GM23338 (cell line): ENCODE data around the gene ITFG1. TPM values are rescaled to one million over a fixed set of nuclear protein-coding genes. Genes with fewer than 3 reads are reported as not detected.

Experiments
- ATAC-seq: fragments of 200-7000 bp; cut with Tn5 transposase; 3 replicates; pipeline ENCODE4 v1.9.1; 2020
- DNase-seq: peaks from one replicate; pipeline ENCODE4 v3.0.0-alpha.2; 2015; ENCODE audit warnings: low spot score
- H2AFZ ChIP-seq: fragments of 200-600 bp; sonication (generic); 2 replicates; pipeline ENCODE4 v1.8.0; 2016; ENCODE audit warnings: antibody characterized with exemption, mild to moderate bottlenecking, moderate library complexity
- H3F3A ChIP-seq: fragments of 200-600 bp; sonication (generic); replicated peaks from 2 replicates; pipeline ENCODE4 v1.8.0; 2017; ENCODE audit warnings: antibody characterized with exemption, mixed run types, low read depth
- H3K27ac ChIP-seq: fragments of 200-600 bp; sonication (generic); 2 replicates; pipeline ENCODE4 v1.6.1; 2016; ENCODE audit warnings: low read depth
- H3K27me3 ChIP-seq: fragments of 200-600 bp; sonication (generic); 2 replicates; pipeline ENCODE4 v1.8.0; 2016; ENCODE audit warnings: mild to moderate bottlenecking, mixed run types, moderate library complexity; ENCODE audit not compliant: insufficient read depth
- H3K36me3 ChIP-seq: fragments of 200-600 bp; sonication (generic); 2 replicates; pipeline ENCODE4 v1.8.0; 2016; ENCODE audit warnings: mild to moderate bottlenecking; ENCODE audit not compliant: insufficient read depth
- H3K4me1 ChIP-seq: fragments of 200-600 bp; sonication (generic); 2 replicates; pipeline ENCODE4 v1.8.0; 2016; ENCODE audit warnings: mild to moderate bottlenecking, moderate library complexity; ENCODE audit not compliant: insufficient read depth
- H3K4me2 ChIP-seq: fragments of 200-600 bp; sonication (generic); 2 replicates; pipeline ENCODE4 v1.7.1; 2017; ENCODE audit warnings: mixed run types
- H3K4me3 ChIP-seq: fragments of 200-600 bp; sonication (generic); 2 replicates; pipeline ENCODE4 v1.6.1; 2016; ENCODE audit warnings: mixed run types
- H3K79me2 ChIP-seq: fragments of 200-600 bp; sonication (generic); replicated peaks from 2 replicates; pipeline ENCODE4 v1.8.0; 2017; ENCODE audit warnings: mild to moderate bottlenecking; ENCODE audit not compliant: insufficient read depth
- H3K9me2 ChIP-seq: fragments of 200-600 bp; sonication (generic); 2 replicates; pipeline ENCODE4 v1.8.0; 2017; ENCODE audit not compliant: insufficient read depth
- H4K20me1 ChIP-seq: fragments of 200-600 bp; sonication (generic); replicated peaks from 2 replicates; pipeline ENCODE4 v1.8.0; 2017; ENCODE audit warnings: mild to moderate bottlenecking; ENCODE audit not compliant: insufficient read depth
- H3K27ac Mint-ChIP-seq: 2 replicates; pipeline ENCODE4 v1.8.0; 2020; ENCODE audit warnings: inconsistent platforms, mild to moderate bottlenecking, moderate library complexity, mixed read lengths
- H3K27me3 Mint-ChIP-seq: 3 replicates; pipeline ENCODE4 v1.8.0; 2022; ENCODE audit warnings: low read depth, mild to moderate bottlenecking, moderate library complexity, mixed read lengths, inconsistent platforms; ENCODE audit not compliant: insufficient read depth, poor library complexity
- H3K36me3 Mint-ChIP-seq: 3 replicates; pipeline ENCODE4 v1.8.0; 2021; ENCODE audit warnings: low read depth, mild to moderate bottlenecking, inconsistent platforms, moderate library complexity, mixed read lengths
- H3K4me1 Mint-ChIP-seq: 3 replicates; pipeline ENCODE4 v1.8.0; 2020; ENCODE audit warnings: mild to moderate bottlenecking, inconsistent platforms, mixed read lengths
- H3K4me3 Mint-ChIP-seq: 3 replicates; pipeline ENCODE4 v1.8.0; 2021; ENCODE audit warnings: moderate library complexity, mild to moderate bottlenecking, inconsistent platforms, mixed read lengths
- H3K9me3 Mint-ChIP-seq: 3 replicates; pipeline ENCODE4 v1.8.0; 2020; ENCODE audit warnings: moderate library complexity, mild to moderate bottlenecking, inconsistent platforms, mixed read lengths
- CREB1 ChIP-seq: fragments of 250-450 bp; sonication (Bioruptor Pico); IDR thresholded peaks from 2 replicates; pipeline ENCODE4 v1.5.0; 2020; ENCODE audit warnings: low read depth, mild to moderate bottlenecking, moderate library complexity
- CTCF ChIP-seq, 2 experiments: fragments of 200-600 bp in 1 of 2; sonication (generic) in 1 of 2; conservative IDR thresholded peaks; 2 replicates each; pipeline versions ENCODE4 v1.5.1 to v1.6.1; 2016 to 2017; ENCODE audit warnings: antibody characterized with exemption in 2 of 2, low read depth in 2 of 2, mild to moderate bottlenecking in 2 of 2, moderate library complexity in 1 of 2
- ETS1 ChIP-seq: IDR thresholded peaks from 2 replicates; pipeline ENCODE4 v1.6.1; 2016; ENCODE audit warnings: antibody characterized with exemption
- EZH2 ChIP-seq: fragments of 200-600 bp; sonication (generic); IDR thresholded peaks from one replicate; pipeline ENCODE4 v1.8.0; 2017; ENCODE audit warnings: antibody characterized with exemption, mild to moderate bottlenecking, low read depth; ENCODE audit not compliant: unreplicated experiment
- EZH2phosphoT487 ChIP-seq: fragments of 200-600 bp; sonication (generic); IDR thresholded peaks from one replicate; pipeline ENCODE4 v1.8.1; 2018; ENCODE audit warnings: antibody characterized with exemption; ENCODE audit not compliant: unreplicated experiment
- JUNB ChIP-seq: IDR thresholded peaks from one replicate; pipeline ENCODE4 v1.6.1; 2016; ENCODE audit warnings: antibody characterized with exemption; ENCODE audit not compliant: unreplicated experiment
- NANOG ChIP-seq: IDR thresholded peaks from 2 replicates; pipeline ENCODE4 v1.6.1; 2016; ENCODE audit warnings: antibody characterized with exemption, borderline replicate concordance
- POLR2AphosphoS5 ChIP-seq: IDR thresholded peaks from 2 replicates; pipeline ENCODE4 v1.6.1; 2016; ENCODE audit warnings: antibody characterized with exemption, low read depth
- REST ChIP-seq: IDR thresholded peaks from one replicate; pipeline ENCODE4 v1.6.1; 2018; ENCODE audit warnings: antibody characterized with exemption; ENCODE audit not compliant: unreplicated experiment
- STAT1 ChIP-seq: IDR thresholded peaks from one replicate; pipeline ENCODE4 v1.6.1; 2016; ENCODE audit warnings: antibody characterized with exemption; ENCODE audit not compliant: unreplicated experiment
- ZNF114 ChIP-seq: fragments of 250-450 bp; sonication (Bioruptor Pico); IDR thresholded peaks from 2 replicates; pipeline ENCODE4 v1.5.0; 2020; ENCODE audit warnings: mild to moderate bottlenecking, moderate library complexity
- ZNF331 ChIP-seq: fragments of 250-450 bp; sonication (Bioruptor Pico); IDR thresholded peaks from 2 replicates; pipeline ENCODE4 v1.5.0; 2020; ENCODE audit warnings: low read depth, mild to moderate bottlenecking, moderate library complexity
- ZNF462 ChIP-seq: fragments of 250-450 bp; sonication (Bioruptor Pico); IDR thresholded peaks from 2 replicates; pipeline ENCODE4 v1.5.0; 2020; ENCODE audit warnings: mild to moderate bottlenecking, moderate library complexity
- polyA plus RNA-seq: library from polyadenylated mRNA; unstranded; fragments of >200 nt; fragmentation: Nextera tagmentation; extraction: Ambion mirVana; gene quantifications from 2 replicates; pipeline ENCODE4 v1.2.1, GENCODE V29; 2016
- total RNA-seq: library from RNA; depleted of rRNA; stranded (reverse); fragments of >200 nt; shearing (Covaris generic); gene quantifications from 2 replicates; pipeline ENCODE4 v1.2.3, GENCODE V29; 2014

ITFG1 gene
- total and polyA plus RNA-seq, 2 experiments from 2014 or later = 18.5 to 26.9 TPM

GRCh38 chr16:47236716-47237115 lies 224.1 kb downstream of the ITFG1 start:
- Mint-ChIP-seq H3K27ac (no peak overlapping the region), H3K36me3 (no peaks in the 10 kb centered on the region), H3K4me1 (peaks cover 5% of the 10 kb centered on the region; the same call in 2 of the 3 replicates), H3K9me3 (no peaks in the 10 kb centered on the region), H3K27me3 (no peaks in the 10 kb centered on the region), H3K4me3 (no peak overlapping the region)
- no peaks in the 10 kb centered on the region for H3K27me3 ChIP-seq
- H3K9me2 ChIP-seq = no peaks in the 10 kb centered on the region
- no peaks in the 10 kb centered on the region for H3K4me1 ChIP-seq
- DNase-seq = peak; percentile 47
- H2AFZ ChIP-seq = no peak overlapping the region
- H3K36me3 ChIP-seq = no peaks in the 10 kb centered on the region
- H3K79me2 ChIP-seq = no peaks in the 10 kb centered on the region
- no peaks in the 10 kb centered on the region for H3F3A ChIP-seq
- H3K4me2 ChIP-seq = no peak overlapping the region
- H4K20me1 ChIP-seq = no peaks in the 10 kb centered on the region
- no peak overlapping the region for H3K27ac ChIP-seq
- TF ChIP-seq EZH2 (no peak), NANOG (no peak), ZNF331 (CRISPR knock-in tag) (no peak), STAT1 (no peak), JUNB (no peak), ZNF114 (CRISPR knock-in tag) (no peak), CREB1 (CRISPR knock-in tag) (no peak), CTCF (conservative IDR thresholded peaks at IDR 0.05; ENCODE audit: low read depth in 2 of 2) (no peak), REST (no peak), ETS1 (no peak), ZNF462 (CRISPR knock-in tag) (no peak), EZH2phosphoT487 (no peak), POLR2AphosphoS5 (no peak)
- peak; percentile 67 for ATAC-seq
- H3K4me3 ChIP-seq = no peak overlapping the region
